HG03457 (cell line): ENCODE results near the gene AMELX.

Source experiments
- ATAC-seq: cut with Tn5 transposase; IDR thresholded peaks from one replicate; pipeline ENCODE4 v1.9.1; 2021; ENCODE audit warnings: moderate number of reproducible peaks; ENCODE audit not compliant: unreplicated experiment

Gene AMELX

GRCh38 chrX:11293113-11293512 is at the start of gene AMELX:
Gene AMELX (plus strand): TSS chrX:11293413. CDS start chrX:11294789, 1,376 bp downstream.
- ATAC-seq = no peak

- no peak for ATAC-seq
Measured at GRCh38 chrX:11244636-11245035, 48.6 kb upstream of the AMELX start.

GRCh38 chrX:11254417-11255109 is 38.6 kb upstream of the AMELX start:
- ATAC-seq = no peak

GRCh38 chrX:11257290-11257689 is 35.9 kb upstream of the AMELX start:
- ATAC-seq = no peak

GRCh38 chrX:11257711-11258110 is 35.5 kb upstream of the AMELX start:
- ATAC-seq = no peak

- no peak for ATAC-seq
Measured at GRCh38 chrX:11259437-11259836, 33.8 kb upstream of the AMELX start.

GRCh38 chrX:11261260-11261659 is 32.0 kb upstream of the AMELX start:
- ATAC-seq = no peak

GRCh38 chrX:11264925-11265324 is 28.3 kb upstream of the AMELX start:
- no peak for ATAC-seq

- ATAC-seq = no peak
Measured at GRCh38 chrX:11265352-11265751, 27.9 kb upstream of the AMELX start.

GRCh38 chrX:11266573-11267003 is 26.6 kb upstream of the AMELX start:
- no peak for ATAC-seq

GRCh38 chrX:11267425-11267824 is 25.8 kb upstream of the AMELX start:
- ATAC-seq = no peak

- no peak for ATAC-seq
Measured at GRCh38 chrX:11269006-11269405, 24.2 kb upstream of the AMELX start.

GRCh38 chrX:11269996-11270395 is 23.2 kb upstream of the AMELX start:
- ATAC-seq = no peak

GRCh38 chrX:11272290-11272689 is 20.9 kb upstream of the AMELX start:
- no peak for ATAC-seq

- no peak for ATAC-seq
Measured at GRCh38 chrX:11272863-11273262, 20.4 kb upstream of the AMELX start.

GRCh38 chrX:11273544-11273943 is 19.7 kb upstream of the AMELX start:
- ATAC-seq = no peak

- no peak for ATAC-seq
Measured at GRCh38 chrX:11282043-11282442, 11.2 kb upstream of the AMELX start.

- ATAC-seq = no peak
Measured at GRCh38 chrX:11285651-11286050, 7.6 kb upstream of the AMELX start.

- no peak for ATAC-seq
Measured at GRCh38 chrX:11287505-11287904, 5.7 kb upstream of the AMELX start.

GRCh38 chrX:11290416-11291102 is 2.7 kb upstream of the AMELX start:
- no peak for ATAC-seq

GRCh38 chrX:11296051-11296450 is 2.8 kb downstream of the AMELX start:
- ATAC-seq = no peak

GRCh38 chrX:11298600-11298999 is 5.4 kb downstream of the AMELX start:
- no peak for ATAC-seq

GRCh38 chrX:11304829-11305228 is 11.6 kb downstream of the AMELX start:
- ATAC-seq = no peak
